ENCODE results near the gene MCL1. TPM values are rescaled to one million over a fixed set of nuclear protein-coding genes. Genes with fewer than 3 reads are reported as not detected.

MCL1 gene
- total and polyA plus RNA-seq, 2 of the 13 experiments (the other 11 are each of a cell fraction or from before 2014, with no cell fraction given), result 69.5 to 125 TPM

- TF ChIP-seq ZNF652 (CRISPR knock-in tag; IDR thresholded peaks at IDR 0.05; ENCODE audit: borderline replicate concordance, low read depth) (no peak), DNMT1 (CRISPR knock-in tag; IDR thresholded peaks at IDR 0.05) (no peak), EP300 (IDR thresholded peaks at IDR 0.05; ENCODE audit: low read depth in 2 of 2, low read length in 2 of 2) (no peak), EP300 (CRISPR knock-in tag; IDR thresholded peaks at IDR 0.05; ENCODE audit: borderline replicate concordance) (no peak), ZNF710 (CRISPR knock-in tag; IDR thresholded peaks at IDR 0.05; ENCODE audit: borderline replicate concordance) (no peak), ZBTB7A (CRISPR knock-in tag; IDR thresholded peaks at IDR 0.05) (no peak), ZMYM2 (CRISPR knock-in tag; IDR thresholded peaks at IDR 0.05) (peak; percentile 59; the same call in 1 of the 2 replicates), NR2C2 (CRISPR knock-in tag; IDR thresholded peaks at IDR 0.05; ENCODE audit: borderline replicate concordance) (peak; percentile 28; the same call in 1 of the 2 replicates), ZNF251 (CRISPR knock-in tag; IDR thresholded peaks at IDR 0.05) (no peak), NAIF1 (CRISPR knock-in tag; IDR thresholded peaks at IDR 0.05; ENCODE audit: borderline replicate concordance) (0 out of 2 replicates have a peak, but pooled peaks have one; percentile 21), PAXIP1 (CRISPR knock-in tag; conservative IDR thresholded peaks at IDR 0.05) (0 out of 2 replicates have a peak, but pooled peaks have one; percentile 13), ZNF512B (CRISPR knock-in tag; IDR thresholded peaks at IDR 0.05; ENCODE audit: borderline replicate concordance) (no peak), TRIM22 (IDR thresholded peaks at IDR 0.05) (no peak), IKZF5 (CRISPR knock-in tag; IDR thresholded peaks at IDR 0.05) (no peak), ZFYVE20 (CRISPR knock-in tag; IDR thresholded peaks at IDR 0.05; ENCODE audit: borderline replicate concordance, low read depth) (no peak), PHF5A (CRISPR knock-in tag; IDR thresholded peaks at IDR 0.05; ENCODE audit: low read depth, unreplicated experiment) (no peak)
These were observed 15.1 kb downstream of the MCL1 start (continued) for GRCh38 chr1:150564051-150564991.
